Measurements from ENCODE around the gene MSMB. TPM values are rescaled to one million over a fixed set of nuclear protein-coding genes. Genes with fewer than 3 reads are reported as not detected.
"Not testable (repeated sequence)": the region's sequence is repeated elsewhere in the genome, so short reads cannot be mapped to it uniquely, and the experiment has no call there.

MSMB gene
- total RNA-seq, 2 donors from 2014 or later, result not detected

- DNase-seq (ENCODE audit: low spot score), result no peak
- Histone ChIP-seq H3K9me3 (no peaks in the 10 kb centered on the region), H3K27ac (no peak overlapping the region), H3K4me3 (no peak overlapping the region), H3K27me3 (replicated peaks; ENCODE audit: insufficient read depth) (no peaks in the 10 kb centered on the region), H3K4me1 (ENCODE audit: control insufficient read depth in 1 of 2, low read depth in 2 of 2) (no peaks in the 10 kb centered on the region), H3K36me3 (no peaks in the 10 kb centered on the region)
- ATAC-seq (ENCODE audit: insufficient number of reproducible peaks, low FRiP score, low read depth), result no peak
- no peak for TF ChIP-seq CTCF (IDR thresholded peaks at IDR 0.05)
Observed at GRCh38 chr10:46091828-46092523, 45.9 kb upstream of the MSMB start.

- no peaks in the 10 kb centered on the region for H3K27me3 ChIP-seq (replicated peaks; ENCODE audit: insufficient read depth)
- DNase-seq (ENCODE audit: low spot score) (no peak), ATAC-seq (ENCODE audit: insufficient number of reproducible peaks, low FRiP score, low read depth) (no peak)
- H3K27ac ChIP-seq, result no peak overlapping the region
- H3K9me3 ChIP-seq, result no peaks in the 10 kb centered on the region
- no peaks in the 10 kb centered on the region for H3K4me1 ChIP-seq (ENCODE audit: control insufficient read depth in 1 of 2, low read depth in 2 of 2)
- no peak for TF ChIP-seq CTCF (IDR thresholded peaks at IDR 0.05)
- no peak overlapping the region for H3K4me3 ChIP-seq
- H3K36me3 ChIP-seq, result no peaks in the 10 kb centered on the region
Observed at GRCh38 chr10:46091080-46091827, 45.2 kb upstream of the MSMB start.

GRCh38 chr10:46090258-46090812 lies 44.3 kb upstream of the MSMB start:
- TF ChIP-seq CTCF (IDR thresholded peaks at IDR 0.05), result no peak
- ATAC-seq (ENCODE audit: insufficient number of reproducible peaks, low FRiP score, low read depth) (no peak), DNase-seq (ENCODE audit: low spot score) (no peak)
- no peak overlapping the region for H3K4me3 ChIP-seq
- no peaks in the 10 kb centered on the region for H3K4me1 ChIP-seq (ENCODE audit: control insufficient read depth in 1 of 2, low read depth in 2 of 2)
- H3K36me3 ChIP-seq, result no peaks in the 10 kb centered on the region
- H3K27me3 ChIP-seq (replicated peaks; ENCODE audit: insufficient read depth), result no peaks in the 10 kb centered on the region
- no peak overlapping the region for H3K27ac ChIP-seq
- H3K9me3 ChIP-seq, result no peaks in the 10 kb centered on the region

GRCh38 chr10:46087381-46087780 lies 41.3 kb upstream of the MSMB start:
- not testable (repeated sequence) for H3K4me1 ChIP-seq (ENCODE audit: control insufficient read depth in 1 of 2, low read depth in 2 of 2); DNase-seq (ENCODE audit: low spot score); ATAC-seq (ENCODE audit: insufficient number of reproducible peaks, low FRiP score, low read depth)

GRCh38 chr10:46084321-46085165 lies 38.5 kb upstream of the MSMB start:
- no peak overlapping the region for H3K27ac ChIP-seq
- no peaks in the 10 kb centered on the region for H3K4me1 ChIP-seq (ENCODE audit: control insufficient read depth in 1 of 2, low read depth in 2 of 2)
- ATAC-seq (ENCODE audit: insufficient number of reproducible peaks, low FRiP score, low read depth), result no peak
- H3K36me3 ChIP-seq, result no peaks in the 10 kb centered on the region
- TF ChIP-seq CTCF (IDR thresholded peaks at IDR 0.05), result no peak
- no peak for DNase-seq (ENCODE audit: low spot score)
- H3K4me3 ChIP-seq, result no peak overlapping the region
- H3K9me3 ChIP-seq, result no peaks in the 10 kb centered on the region
- H3K27me3 ChIP-seq (replicated peaks; ENCODE audit: insufficient read depth), result no peaks in the 10 kb centered on the region

More at GRCh38 chr10:46087381-46087780, 41.3 kb upstream of the MSMB start:
- H3K36me3 ChIP-seq; H3K27ac ChIP-seq; H3K27me3 ChIP-seq (replicated peaks; ENCODE audit: insufficient read depth); H3K4me3 ChIP-seq; H3K9me3 ChIP-seq: not testable (repeated sequence)
